Measurements from ENCODE around the gene ERI3. TPM values are rescaled to one million over a fixed set of nuclear protein-coding genes. Genes with fewer than 3 reads are reported as not detected.

Gene ERI3
- total and polyA plus RNA-seq, 9 of the 15 experiments (the other 6 are each of a cell fraction or from before 2014, with no cell fraction given), result 47.8 to 93.4 (median 67.2) TPM

GRCh38 chr1:44318097-44319088 is 36.7 kb downstream of the ERI3 start (continued):
- no peak for TF ChIP-seq MCM7 (IDR thresholded peaks at IDR 0.05)

GRCh38 chr1:44316231-44316759 is 38.8 kb downstream of the ERI3 start:
- ATAC-seq, result no peak
- no peak overlapping the region for H3K27ac ChIP-seq (ENCODE audit: extremely low read depth, low read depth, low read length)
- H3K4me2 ChIP-seq (ENCODE audit: insufficient read depth, low read length), result no peak overlapping the region
- peaks cover 77% of the 10 kb centered on the region; the same call in 2 of the 3 replicates for H3K36me3 ChIP-seq (ENCODE audit: control insufficient read depth, insufficient read depth, low read length)
- CTCF ChIA-PET (ENCODE audit: low intra/inter-chr PET ratio), result no interaction called here
- no peaks in the 10 kb centered on the region for H3K9me3 ChIP-seq (replicated peaks; ENCODE audit: control insufficient read depth, insufficient read depth, low read depth, low read length)
- no TSS peak for BruUV-seq (replicated peaks)
- no peak for TF ChIP-seq ZFP91 (CRISPR knock-in tag; IDR thresholded peaks at IDR 0.05)
- TF ChIP-seq, protein P1, sequence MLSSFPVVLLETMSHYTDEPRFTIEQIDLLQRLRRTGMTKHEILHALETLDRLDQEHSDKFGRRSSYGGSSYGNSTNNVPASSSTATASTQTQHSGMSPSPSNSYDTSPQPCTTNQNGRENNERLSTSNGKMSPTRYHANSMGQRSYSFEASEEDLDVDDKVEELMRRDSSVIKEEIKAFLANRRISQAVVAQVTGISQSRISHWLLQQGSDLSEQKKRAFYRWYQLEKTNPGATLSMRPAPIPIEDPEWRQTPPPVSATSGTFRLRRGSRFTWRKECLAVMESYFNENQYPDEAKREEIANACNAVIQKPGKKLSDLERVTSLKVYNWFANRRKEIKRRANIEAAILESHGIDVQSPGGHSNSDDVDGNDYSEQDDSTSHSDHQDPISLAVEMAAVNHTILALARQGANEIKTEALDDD (IDR thresholded peaks at IDR 0.05), result peak; percentile 59; the same call in 1 of the 2 replicates
- TF ChIP-seq STAT5A (IDR thresholded peaks at IDR 0.05; ENCODE audit: borderline replicate concordance, low read length), result no peak
- no peak for TF ChIP-seq CEBPG (CRISPR knock-in tag; IDR thresholded peaks at IDR 0.05)
- 0 out of 4 replicates have a peak, but pooled peaks of 1 of the 2 experiments have one; percentile 8 for TF ChIP-seq CEBPG (tag; conservative IDR thresholded peaks at IDR 0.05 in 1 of 2, IDR thresholded peaks at IDR 0.05 in 1 of 2)
- peak; percentile 16; the same call in 1 of the 2 replicates for TF ChIP-seq SOX6 (IDR thresholded peaks at IDR 0.05)
- no peaks in the 10 kb centered on the region; the same call in 1 of the 2 replicates for H4K20me1 ChIP-seq (replicated peaks; ENCODE audit: control insufficient read depth, insufficient read depth, low read length)
- no peak overlapping the region for H2AFZ ChIP-seq (ENCODE audit: low read depth, low read length)
- POLR2A ChIA-PET, result interaction anchor here (0.8 to 1.3 kb wide), 3 partner anchors 11 to 98 kb away, joined by 3 to 4 read pairs (median 4); no protein-coding TSS in a partner anchor
- FAIRE-seq, result no peak
- in situ Hi-C loops (cut with MboI), result no loop called here
- intact Hi-C loops (cut with micrococcal nuclease), result no loop called here
- H3K27me3 ChIP-seq (ENCODE audit: control insufficient read depth in 2 of 2, insufficient read depth in 2 of 2, low read length in 2 of 2), result no peaks in the 10 kb centered on the region
- 21% methylated on average over 1 of the region's 1 CpG for WGBS (ENCODE audit: insufficient coverage, low coverage, missing lambda C conversion rate)
- peak overlapping the region in 1 of 2 experiments; percentile 47; a peak in 1 of 4 replicates for H3K9ac ChIP-seq (ENCODE audit: insufficient read depth in 1 of 2, low read depth in 2 of 2, low read length in 2 of 2)
- H3K4me3 ChIP-seq, result no peak overlapping the region
- DNase-seq (ENCODE audit: extremely low read depth in 1 of 4, low spot score in 3 of 4), result peak in 1 of 4 experiments; percentile 11
- peaks cover 6% of the 10 kb centered on the region for H3K9me1 ChIP-seq (ENCODE audit: control insufficient read depth, insufficient read depth, low read length)
- H3K4me1 ChIP-seq (replicated peaks in 1 of 2; ENCODE audit: control insufficient read depth in 2 of 2, insufficient read depth in 2 of 2, low read length in 2 of 2), result no peaks in the 10 kb centered on the region; a peak in 1 of 5 replicates
- H3K79me2 ChIP-seq (ENCODE audit: control insufficient read depth, insufficient read depth, low read length), result no peaks in the 10 kb centered on the region
